ENCODE data around the gene KCNJ14.
"Not testable (repeated sequence)": the region's sequence is repeated elsewhere in the genome, so short reads cannot be mapped to it uniquely, and the experiment has no call there.

Gene KCNJ14

GRCh38 chr19:48484931-48485612 lies 29.7 kb downstream of the KCNJ14 start:
- FAIRE-seq, result no peak
- no peak for DNase-seq (ENCODE audit: insufficient read length, low spot score)

GRCh38 chr19:48486706-48487105 lies 31.3 kb downstream of the KCNJ14 start:
- FAIRE-seq; DNase-seq (ENCODE audit: insufficient read length, low spot score): not testable (repeated sequence)

GRCh38 chr19:48487544-48487943 lies 32.2 kb downstream of the KCNJ14 start:
- FAIRE-seq, result no peak

GRCh38 chr19:48487948-48488347 lies 32.6 kb downstream of the KCNJ14 start:
- peak; percentile 88 for DNase-seq (ENCODE audit: insufficient read length, low spot score)
- FAIRE-seq, result peak; percentile 95

More at GRCh38 chr19:48487544-48487943, 32.2 kb downstream of the KCNJ14 start:
- DNase-seq (ENCODE audit: insufficient read length, low spot score), result no peak

- not testable (repeated sequence) for FAIRE-seq; DNase-seq (ENCODE audit: insufficient read length, low spot score)
Observed at GRCh38 chr19:48488478-48488877, 33.1 kb downstream of the KCNJ14 start.

GRCh38 chr19:48489608-48490216 lies 34.3 kb downstream of the KCNJ14 start:
- DNase-seq (ENCODE audit: insufficient read length, low spot score), result peak; percentile 79
- no peak for FAIRE-seq

GRCh38 chr19:48490981-48491792 lies 35.8 kb downstream of the KCNJ14 start:
- FAIRE-seq (no peak), DNase-seq (ENCODE audit: insufficient read length, low spot score) (no peak)

- no peak for FAIRE-seq
- no peak for DNase-seq (ENCODE audit: insufficient read length, low spot score)
Observed at GRCh38 chr19:48491793-48492123, 36.4 kb downstream of the KCNJ14 start.

- DNase-seq (ENCODE audit: insufficient read length, low spot score), result peak; percentile 94
- no peak for FAIRE-seq
Observed at GRCh38 chr19:48492925-48493717, 37.7 kb downstream of the KCNJ14 start.

GRCh38 chr19:48493718-48494401 lies 38.5 kb downstream of the KCNJ14 start:
- no peak for FAIRE-seq
- DNase-seq (ENCODE audit: insufficient read length, low spot score), result no peak

- no peak for FAIRE-seq
- DNase-seq (ENCODE audit: insufficient read length, low spot score), result no peak
Observed at GRCh38 chr19:48495396-48495795, 40.0 kb downstream of the KCNJ14 start.

- no peak for DNase-seq (ENCODE audit: insufficient read length, low spot score)
- no peak for FAIRE-seq
Observed at GRCh38 chr19:48496959-48497727, 41.8 kb downstream of the KCNJ14 start.

GRCh38 chr19:48497728-48498594 lies 42.6 kb downstream of the KCNJ14 start:
- FAIRE-seq (no peak), DNase-seq (ENCODE audit: insufficient read length, low spot score) (no peak)

- DNase-seq (ENCODE audit: insufficient read length, low spot score) (no peak), FAIRE-seq (no peak)
Observed at GRCh38 chr19:48498595-48499311, 43.4 kb downstream of the KCNJ14 start.

GRCh38 chr19:48499316-48500090 lies 44.1 kb downstream of the KCNJ14 start:
- no peak for FAIRE-seq
- no peak for DNase-seq (ENCODE audit: insufficient read length, low spot score)

- DNase-seq (ENCODE audit: insufficient read length, low spot score), result no peak
- no peak for FAIRE-seq
Observed at GRCh38 chr19:48500830-48501493, 45.6 kb downstream of the KCNJ14 start.
